A549 (cell line): Measurements from ENCODE around the gene SLC24A4.

Experiments
- POLR2A ChIP-seq: IDR thresholded peaks from 2 replicates; pipeline ENCODE4 v1.6.1; 2012; ENCODE audit warnings: mild to moderate bottlenecking, low read length
- SMC3 ChIP-seq: fragments of >200 bp; sonication (Bioruptor Twin); formaldehyde crosslinking; IDR thresholded peaks from 3 replicates; pipeline ENCODE4 v1.6.1; 2018; ENCODE audit warnings: inconsistent platforms
- TF ChIP-seq, protein P1 (sequence below): fragments of >200 bp; sonication (Bioruptor Twin); formaldehyde crosslinking; IDR thresholded peaks from 3 replicates; pipeline ENCODE4 v1.5.1; 2016

DNA sequence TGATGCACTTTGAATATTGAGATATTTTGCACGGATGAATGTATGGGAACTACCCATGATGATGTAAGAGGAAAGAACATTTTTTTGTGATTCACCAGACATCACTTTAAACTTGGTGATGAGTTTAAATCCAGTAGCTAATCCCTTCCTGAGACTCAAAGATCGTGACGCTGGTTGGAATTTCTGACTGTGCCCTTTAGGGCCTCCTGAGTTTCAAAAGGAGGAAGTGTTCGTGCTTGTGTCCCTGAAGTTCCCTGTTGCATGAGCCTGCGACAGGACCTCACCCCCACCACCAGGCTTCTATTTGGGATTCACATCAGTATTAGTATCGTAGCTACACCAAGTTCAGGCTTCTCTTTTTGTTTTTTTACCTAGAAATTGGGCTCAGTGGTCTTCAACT is 172.1 kb downstream of the SLC24A4 start:
- TF ChIP-seq POLR2A (no peak), SMC3 (no peak)
- TF ChIP-seq, protein P1, sequence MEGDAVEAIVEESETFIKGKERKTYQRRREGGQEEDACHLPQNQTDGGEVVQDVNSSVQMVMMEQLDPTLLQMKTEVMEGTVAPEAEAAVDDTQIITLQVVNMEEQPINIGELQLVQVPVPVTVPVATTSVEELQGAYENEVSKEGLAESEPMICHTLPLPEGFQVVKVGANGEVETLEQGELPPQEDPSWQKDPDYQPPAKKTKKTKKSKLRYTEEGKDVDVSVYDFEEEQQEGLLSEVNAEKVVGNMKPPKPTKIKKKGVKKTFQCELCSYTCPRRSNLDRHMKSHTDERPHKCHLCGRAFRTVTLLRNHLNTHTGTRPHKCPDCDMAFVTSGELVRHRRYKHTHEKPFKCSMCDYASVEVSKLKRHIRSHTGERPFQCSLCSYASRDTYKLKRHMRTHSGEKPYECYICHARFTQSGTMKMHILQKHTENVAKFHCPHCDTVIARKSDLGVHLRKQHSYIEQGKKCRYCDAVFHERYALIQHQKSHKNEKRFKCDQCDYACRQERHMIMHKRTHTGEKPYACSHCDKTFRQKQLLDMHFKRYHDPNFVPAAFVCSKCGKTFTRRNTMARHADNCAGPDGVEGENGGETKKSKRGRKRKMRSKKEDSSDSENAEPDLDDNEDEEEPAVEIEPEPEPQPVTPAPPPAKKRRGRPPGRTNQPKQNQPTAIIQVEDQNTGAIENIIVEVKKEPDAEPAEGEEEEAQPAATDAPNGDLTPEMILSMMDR, result no peak
